ACC112 (cell line): ENCODE measurements around the gene TRAPPC12.
A peak's percentile ranks its signal among the peaks of the same experiment; 100 is the strongest.

Experiments
- H2AFZ ChIP-seq: fragments of 200-600 bp; sonication (generic); one replicate; pipeline ENCODE4 v1.6.0; 2017; ENCODE audit warnings: antibody characterized with exemption, low read length; ENCODE audit not compliant: unreplicated experiment
- H3K27ac ChIP-seq: fragments of 200-600 bp; sonication (generic); 2 replicates; pipeline ENCODE4 v1.5.1; 2014; ENCODE audit warnings: low read depth, mild to moderate bottlenecking, antibody characterized with exemption, low read length, moderate library complexity
- H3K27me3 ChIP-seq: fragments of 200-600 bp; sonication (generic); 2 replicates; pipeline ENCODE4 v1.6.1; 2014; ENCODE audit warnings: mild to moderate bottlenecking, antibody characterized with exemption, low read length, moderate library complexity, mixed read lengths; ENCODE audit not compliant: insufficient read depth
- H3K36me3 ChIP-seq: fragments of 200-600 bp; sonication (generic); 2 replicates; pipeline ENCODE4 v1.6.1; 2016; ENCODE audit warnings: mild to moderate bottlenecking, antibody characterized with exemption, low read length, moderate library complexity, mixed read lengths; ENCODE audit not compliant: insufficient read depth
- H3K4me1 ChIP-seq: fragments of 200-600 bp; sonication (generic); one replicate; pipeline ENCODE4 v1.6.1; 2016; ENCODE audit warnings: low read length, mixed read lengths; ENCODE audit not compliant: insufficient read depth, unreplicated experiment, control insufficient read depth
- H3K4me3 ChIP-seq: fragments of 200-600 bp; sonication (generic); 2 replicates; pipeline ENCODE4 v1.5.1; 2014; ENCODE audit warnings: mild to moderate bottlenecking, low read depth, low read length
- H3K79me2 ChIP-seq: fragments of 200-600 bp; sonication (generic); one replicate; pipeline ENCODE4 v1.6.0; 2016; ENCODE audit warnings: low read length; ENCODE audit not compliant: control insufficient read depth, unreplicated experiment, insufficient read depth

Gene TRAPPC12

DNA sequence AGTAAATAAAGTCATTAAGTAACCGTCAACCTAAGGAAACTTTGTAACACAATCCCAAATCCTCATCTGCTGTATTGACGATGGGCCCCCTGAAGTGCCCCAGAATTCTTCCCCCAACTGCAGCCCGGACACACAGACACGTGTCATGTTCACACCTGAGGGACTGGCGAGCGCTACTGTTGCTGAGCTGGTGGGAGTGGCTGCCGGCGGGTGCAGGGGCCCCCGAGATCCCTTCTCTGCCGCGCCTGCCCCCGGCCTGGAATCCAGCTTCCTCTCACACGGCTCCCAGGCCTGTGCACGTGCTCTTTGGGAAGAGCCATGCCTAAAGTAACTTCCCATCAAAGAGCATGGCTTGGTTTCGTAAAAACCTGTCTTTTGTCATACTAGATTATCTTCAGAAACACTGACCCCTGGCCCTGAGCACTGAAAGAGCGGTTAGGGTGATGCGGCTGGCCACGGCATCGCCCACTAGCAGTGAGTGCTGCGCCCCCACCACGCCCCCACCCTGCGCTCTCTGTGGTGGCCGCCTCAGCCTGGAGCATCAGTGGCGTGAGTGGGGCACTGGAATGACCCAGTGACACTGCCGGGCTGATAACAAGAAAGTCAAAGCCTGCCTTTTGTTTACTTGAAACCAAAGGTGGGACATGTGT, 83.8 kb downstream of the TRAPPC12 start:
- H3K4me3 ChIP-seq: no peak overlapping the region
- peaks cover 29% of the 10 kb centered on the region for H3K4me1 ChIP-seq
- H3K79me2 ChIP-seq: no peaks in the 10 kb centered on the region
- H2AFZ ChIP-seq: no peak overlapping the region
- H3K27me3 ChIP-seq: no peaks in the 10 kb centered on the region
- H3K36me3 ChIP-seq: peaks cover 9% of the 10 kb centered on the region; the same call in 1 of the 2 replicates
- H3K27ac ChIP-seq: no peak overlapping the region

DNA sequence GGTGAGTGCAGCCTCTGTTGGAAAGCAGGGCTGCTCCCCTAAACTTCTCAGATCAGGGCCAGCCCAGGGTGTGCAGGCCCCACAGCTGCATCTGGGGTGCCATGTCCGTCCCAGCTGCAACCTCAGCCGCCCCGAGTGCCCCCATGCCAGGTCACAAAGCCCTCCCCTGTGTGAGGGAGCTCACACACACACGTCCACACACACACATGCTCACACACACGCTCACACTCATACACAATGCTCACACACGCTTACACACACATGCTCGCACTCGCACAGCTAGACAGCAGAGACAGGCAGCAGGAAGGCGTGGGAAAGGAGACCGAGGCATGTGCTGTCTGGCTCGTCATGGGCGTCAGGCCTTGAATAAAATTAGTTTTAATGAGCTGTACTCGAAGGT, 84.5 kb downstream of the TRAPPC12 start:
- Histone ChIP-seq H3K79me2 (no peaks in the 10 kb centered on the region), H3K27ac (peak overlapping the region; percentile 96; the same call in 1 of the 2 replicates), H3K27me3 (no peaks in the 10 kb centered on the region), H3K4me3 (no peak overlapping the region), H3K4me1 (peaks cover 30% of the 10 kb centered on the region), H3K36me3 (peaks cover 16% of the 10 kb centered on the region; the same call in 1 of the 2 replicates), H2AFZ (no peak overlapping the region)

DNA sequence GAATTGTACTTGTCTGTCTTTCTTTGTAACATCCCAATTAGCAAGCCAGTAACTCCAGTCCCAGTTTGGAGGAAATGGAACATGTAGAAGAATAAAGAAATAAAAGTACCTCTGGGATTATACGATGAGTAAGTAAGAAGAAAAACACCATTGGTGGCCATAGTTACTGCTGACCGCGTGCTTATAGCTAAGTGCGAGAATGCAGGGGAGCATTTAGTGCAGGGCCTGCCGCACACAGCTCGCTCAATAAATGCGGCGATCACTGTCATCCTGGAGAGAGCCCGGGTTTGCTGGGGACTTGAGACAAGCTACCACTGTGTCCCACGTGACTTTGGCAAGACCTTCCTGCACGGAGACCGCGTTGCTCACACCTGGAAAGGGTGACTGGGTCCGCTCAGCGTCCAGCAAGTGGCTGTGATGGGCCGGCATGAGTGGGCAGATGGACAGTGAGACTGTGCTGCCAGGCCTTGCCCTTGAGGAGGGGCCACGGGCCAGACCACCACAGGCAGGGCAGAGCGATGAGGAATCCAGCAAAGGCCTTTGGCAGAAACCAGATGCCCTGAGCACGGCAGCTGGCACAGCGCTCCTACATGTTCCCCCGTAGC, 85.0 kb downstream of the TRAPPC12 start:
- H3K27ac ChIP-seq: peak overlapping the region; percentile 96
- H3K79me2 ChIP-seq: no peaks in the 10 kb centered on the region
- peaks cover 35% of the 10 kb centered on the region for H3K4me1 ChIP-seq
- no peaks in the 10 kb centered on the region for H3K27me3 ChIP-seq
- no peak overlapping the region for H2AFZ ChIP-seq
- H3K4me3 ChIP-seq: no peak overlapping the region
- peaks cover 18% of the 10 kb centered on the region; the same call in 1 of the 2 replicates for H3K36me3 ChIP-seq

- peak overlapping the region; percentile 96 for H3K27ac ChIP-seq
- peaks cover 44% of the 10 kb centered on the region for H3K4me1 ChIP-seq
Measured at GRCh38 chr2:3465328-3465727, 85.8 kb downstream of the TRAPPC12 start.

DNA sequence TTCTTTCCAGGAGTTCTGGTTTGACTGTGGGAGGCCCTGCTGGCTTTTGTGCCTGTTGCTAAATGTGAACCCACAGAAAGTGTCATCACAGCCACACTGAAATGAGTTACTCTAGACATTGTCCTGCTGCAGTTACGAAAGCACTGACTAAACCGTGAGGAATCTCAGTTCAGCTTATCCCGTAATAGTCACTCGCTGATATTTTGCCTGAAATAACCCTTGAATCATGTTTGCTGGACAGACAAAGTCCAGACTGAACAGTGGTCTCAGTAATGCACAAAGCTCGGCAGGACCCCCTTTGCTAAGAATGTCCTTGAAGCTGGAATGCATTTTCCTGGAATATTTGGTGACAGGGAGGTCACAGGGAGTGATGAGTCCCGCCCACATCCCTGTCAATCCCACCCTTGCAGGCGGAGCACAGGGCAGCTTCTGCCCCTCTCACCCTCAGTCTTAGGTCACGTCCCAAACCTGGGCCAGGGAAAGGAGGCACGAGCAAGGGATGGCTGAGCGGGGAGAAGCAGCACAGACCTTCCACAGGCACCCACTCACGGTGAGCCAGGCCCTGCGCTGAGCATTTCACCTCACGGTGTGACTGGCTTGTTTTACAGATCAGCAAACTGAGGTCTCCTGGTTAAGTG, 86.5 kb downstream of the TRAPPC12 start:
- no peaks in the 10 kb centered on the region for H3K79me2 ChIP-seq
- H3K4me3 ChIP-seq: 0 out of 2 replicates have a peak overlapping the region, but pooled peaks have one; percentile 18
- H2AFZ ChIP-seq: no peak overlapping the region
- no peaks in the 10 kb centered on the region for H3K27me3 ChIP-seq
- peak overlapping the region; percentile 96 for H3K27ac ChIP-seq
- peaks cover 50% of the 10 kb centered on the region for H3K4me1 ChIP-seq
- H3K36me3 ChIP-seq: peaks cover 18% of the 10 kb centered on the region; the same call in 1 of the 2 replicates

More at GRCh38 chr2:3465328-3465727, 85.8 kb downstream of the TRAPPC12 start:
- Histone ChIP-seq H2AFZ (no peak overlapping the region), H3K27me3 (no peaks in the 10 kb centered on the region), H3K4me3 (no peak overlapping the region), H3K36me3 (peaks cover 18% of the 10 kb centered on the region; the same call in 1 of the 2 replicates), H3K79me2 (no peaks in the 10 kb centered on the region)

DNA sequence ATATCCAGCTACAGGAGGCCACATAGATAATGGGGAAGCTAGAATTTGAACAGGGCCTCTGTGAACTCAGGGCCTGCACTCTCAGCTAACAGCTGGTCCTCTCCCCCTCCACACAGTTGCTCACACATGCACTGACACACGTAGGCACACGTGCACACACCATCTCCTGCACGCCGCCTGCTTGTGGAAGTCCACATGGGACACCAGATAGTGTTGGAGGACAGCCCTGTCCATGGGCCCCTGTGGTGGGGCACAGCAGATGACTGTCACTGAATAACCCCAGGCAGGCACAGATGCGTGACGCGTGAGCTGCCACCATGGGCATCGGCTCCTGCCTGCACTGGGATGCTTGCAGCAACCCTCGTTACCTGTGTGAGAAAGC, 87.0 kb downstream of the TRAPPC12 start:
- peak overlapping the region; percentile 96 for H3K27ac ChIP-seq
- H3K79me2 ChIP-seq: no peaks in the 10 kb centered on the region
- H2AFZ ChIP-seq: no peak overlapping the region
- peaks cover 18% of the 10 kb centered on the region; the same call in 1 of the 2 replicates for H3K36me3 ChIP-seq
- no peak overlapping the region for H3K4me3 ChIP-seq
- H3K4me1 ChIP-seq: peaks cover 55% of the 10 kb centered on the region
- no peaks in the 10 kb centered on the region for H3K27me3 ChIP-seq

DNA sequence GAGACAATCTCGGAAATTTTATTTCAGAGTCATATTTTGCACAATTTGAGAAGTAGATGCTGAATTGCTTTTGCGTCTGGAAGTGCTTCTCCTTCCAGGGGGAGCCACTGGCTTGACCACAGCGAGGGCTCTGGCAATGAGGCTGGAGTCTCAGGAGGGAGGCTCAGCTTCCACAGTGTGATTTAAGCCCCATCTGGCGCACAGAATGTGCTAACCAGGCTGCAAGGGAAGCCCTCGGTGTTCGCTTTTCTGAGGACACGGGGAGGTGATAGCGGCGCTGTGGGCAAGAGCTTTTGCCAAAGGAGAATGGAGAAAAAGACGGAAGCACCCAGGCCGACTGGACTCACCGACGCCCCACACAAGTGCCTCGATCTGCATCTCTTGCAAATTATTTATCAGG, 87.5 kb downstream of the TRAPPC12 start:
- no peaks in the 10 kb centered on the region for H3K27me3 ChIP-seq
- peaks cover 55% of the 10 kb centered on the region for H3K4me1 ChIP-seq
- no peaks in the 10 kb centered on the region for H3K79me2 ChIP-seq
- peak overlapping the region; percentile 96 for H3K27ac ChIP-seq
- H3K36me3 ChIP-seq: peaks cover 18% of the 10 kb centered on the region; the same call in 1 of the 2 replicates
- no peak overlapping the region for H2AFZ ChIP-seq
- H3K4me3 ChIP-seq: no peak overlapping the region

- Histone ChIP-seq H2AFZ (no peak overlapping the region), H3K4me3 (no peak overlapping the region), H3K36me3 (peaks cover 18% of the 10 kb centered on the region; the same call in 1 of the 2 replicates), H3K79me2 (no peaks in the 10 kb centered on the region), H3K27ac (peak overlapping the region; percentile 96; the same call in 1 of the 2 replicates), H3K27me3 (no peaks in the 10 kb centered on the region), H3K4me1 (peaks cover 53% of the 10 kb centered on the region)
Measured at GRCh38 chr2:3467654-3468053, 88.2 kb downstream of the TRAPPC12 start.

- Histone ChIP-seq H3K27me3 (no peaks in the 10 kb centered on the region), H3K4me1 (peaks cover 53% of the 10 kb centered on the region), H3K4me3 (no peak overlapping the region), H2AFZ (no peak overlapping the region), H3K79me2 (no peaks in the 10 kb centered on the region), H3K27ac (peak overlapping the region; percentile 98), H3K36me3 (peaks cover 18% of the 10 kb centered on the region; the same call in 1 of the 2 replicates)
Measured at GRCh38 chr2:3468296-3468988, 88.9 kb downstream of the TRAPPC12 start.

- peak overlapping the region; percentile 28; the same call in 1 of the 2 replicates for H3K4me3 ChIP-seq
- H3K36me3 ChIP-seq: peaks cover 18% of the 10 kb centered on the region; the same call in 1 of the 2 replicates
- peak overlapping the region; percentile 98 for H3K27ac ChIP-seq
- H3K4me1 ChIP-seq: peaks cover 53% of the 10 kb centered on the region
- H3K79me2 ChIP-seq: no peaks in the 10 kb centered on the region
- no peaks in the 10 kb centered on the region for H3K27me3 ChIP-seq
- no peak overlapping the region for H2AFZ ChIP-seq
Measured at GRCh38 chr2:3469486-3469885, 90.0 kb downstream of the TRAPPC12 start.
